VCaP (cell line): ENCODE measurements around the gene ATP5PD.
"Not testable (repeated sequence)": the region's sequence is repeated elsewhere in the genome, so short reads cannot be mapped to it uniquely, and the experiment has no call there.

Experiments used
- H3K27ac ChIP-seq: fragments of 450-650 bp; 2 replicates; pipeline ENCODE4 v1.5.1; 2017
- CTCF ChIP-seq: fragments of 450-650 bp; conservative IDR thresholded peaks from 2 replicates; pipeline ENCODE4 v1.5.1; 2017; ENCODE audit warnings: mild to moderate bottlenecking, moderate library complexity

Gene ATP5PD

GRCh38 chr17:75074532-75074931 lies 27.8 kb upstream of the ATP5PD start:
- TF ChIP-seq CTCF = no peak
- H3K27ac ChIP-seq = no peak overlapping the region

- no peak overlapping the region for H3K27ac ChIP-seq
These were observed 26.9 kb upstream of the ATP5PD start for GRCh38 chr17:75073618-75074047.

GRCh38 chr17:75072909-75073308 lies 26.1 kb upstream of the ATP5PD start:
- not testable (repeated sequence) for H3K27ac ChIP-seq

More at GRCh38 chr17:75073618-75074047, 26.9 kb upstream of the ATP5PD start:
- TF ChIP-seq CTCF = no peak

GRCh38 chr17:75071478-75072271 lies 24.9 kb upstream of the ATP5PD start:
- H3K27ac ChIP-seq = not testable (repeated sequence)

- peak; percentile 71 for TF ChIP-seq CTCF
These were observed 23.0 kb upstream of the ATP5PD start for GRCh38 chr17:75069783-75070182.

GRCh38 chr17:75068750-75069149 lies 22.0 kb upstream of the ATP5PD start:
- no peak overlapping the region for H3K27ac ChIP-seq
- no peak for TF ChIP-seq CTCF

More at GRCh38 chr17:75069783-75070182, 23.0 kb upstream of the ATP5PD start:
- H3K27ac ChIP-seq = no peak overlapping the region

- no peak overlapping the region for H3K27ac ChIP-seq
- TF ChIP-seq CTCF = no peak
These were observed 21.1 kb upstream of the ATP5PD start for GRCh38 chr17:75067856-75068255.

- H3K27ac ChIP-seq = no peak overlapping the region
- no peak for TF ChIP-seq CTCF
These were observed 18.9 kb upstream of the ATP5PD start for GRCh38 chr17:75065562-75066151.
